ENCODE data around the gene RPS29.

DNA sequence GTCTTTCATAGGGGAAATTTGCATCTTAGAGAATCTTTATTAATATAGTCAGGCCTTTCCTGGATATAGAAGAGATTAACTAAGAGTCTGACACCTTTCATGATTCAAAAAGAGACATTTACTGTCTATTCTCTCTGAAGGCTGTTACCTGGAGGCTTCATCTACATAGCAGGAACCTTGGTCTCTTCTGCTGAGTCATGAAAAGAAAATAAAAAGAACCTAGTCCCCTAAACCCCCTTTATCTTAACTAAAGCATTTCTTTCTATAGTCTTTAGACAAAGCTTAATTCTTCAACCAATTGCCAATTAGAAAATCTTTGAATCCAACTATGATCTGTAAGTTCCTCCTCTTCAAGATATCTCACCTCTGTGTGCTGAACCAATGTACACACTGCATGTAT, 33.1 kb downstream of the RPS29 start:
- TF ChIP-seq, protein P1, sequence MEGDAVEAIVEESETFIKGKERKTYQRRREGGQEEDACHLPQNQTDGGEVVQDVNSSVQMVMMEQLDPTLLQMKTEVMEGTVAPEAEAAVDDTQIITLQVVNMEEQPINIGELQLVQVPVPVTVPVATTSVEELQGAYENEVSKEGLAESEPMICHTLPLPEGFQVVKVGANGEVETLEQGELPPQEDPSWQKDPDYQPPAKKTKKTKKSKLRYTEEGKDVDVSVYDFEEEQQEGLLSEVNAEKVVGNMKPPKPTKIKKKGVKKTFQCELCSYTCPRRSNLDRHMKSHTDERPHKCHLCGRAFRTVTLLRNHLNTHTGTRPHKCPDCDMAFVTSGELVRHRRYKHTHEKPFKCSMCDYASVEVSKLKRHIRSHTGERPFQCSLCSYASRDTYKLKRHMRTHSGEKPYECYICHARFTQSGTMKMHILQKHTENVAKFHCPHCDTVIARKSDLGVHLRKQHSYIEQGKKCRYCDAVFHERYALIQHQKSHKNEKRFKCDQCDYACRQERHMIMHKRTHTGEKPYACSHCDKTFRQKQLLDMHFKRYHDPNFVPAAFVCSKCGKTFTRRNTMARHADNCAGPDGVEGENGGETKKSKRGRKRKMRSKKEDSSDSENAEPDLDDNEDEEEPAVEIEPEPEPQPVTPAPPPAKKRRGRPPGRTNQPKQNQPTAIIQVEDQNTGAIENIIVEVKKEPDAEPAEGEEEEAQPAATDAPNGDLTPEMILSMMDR (IDR thresholded peaks at IDR 0.05) = no peak
- TF ChIP-seq EZH2phosphoT487 (IDR thresholded peaks at IDR 0.05) (no peak), EZH2 (IDR thresholded peaks at IDR 0.05) (no peak)

All from neural progenitor cell (in vitro differentiated cells).